Activated CD4-positive, alpha-beta T cell treated with anti-CD3 and anti-CD28 coated beads, Interleukin-2, Interleukin-4, amounts not matched to agents 100 ng/mL and 50 ng/mL, durations not matched to agents 16 hours and 8 hours (primary cell): ENCODE results near the gene SH3BGR.

Experiments used
- DNase-seq: peaks from one replicate; pipeline ENCODE4 v3.0.0-alpha.2; 2020; ENCODE audit warnings: low spot score

The SH3BGR gene

DNA sequence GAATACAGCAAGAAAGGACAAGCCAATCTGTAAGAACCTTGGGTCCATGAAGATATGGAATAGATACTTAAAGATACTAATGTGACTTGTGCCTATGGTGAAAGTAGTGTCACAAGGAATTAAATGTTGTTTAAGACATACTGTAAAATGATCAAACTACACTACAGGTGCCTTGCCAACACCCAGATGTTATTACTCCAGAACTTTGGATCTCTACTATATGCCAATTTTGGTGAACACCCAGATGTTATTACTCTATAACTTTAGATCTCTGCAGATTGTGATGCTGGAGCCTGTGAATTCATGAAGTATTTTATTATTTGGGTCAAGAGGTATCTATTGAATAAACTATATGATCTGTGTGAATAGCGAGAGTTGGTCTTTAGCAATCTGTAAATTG, 101.1 kb downstream of the SH3BGR start:
- DNase-seq: no peak

DNA sequence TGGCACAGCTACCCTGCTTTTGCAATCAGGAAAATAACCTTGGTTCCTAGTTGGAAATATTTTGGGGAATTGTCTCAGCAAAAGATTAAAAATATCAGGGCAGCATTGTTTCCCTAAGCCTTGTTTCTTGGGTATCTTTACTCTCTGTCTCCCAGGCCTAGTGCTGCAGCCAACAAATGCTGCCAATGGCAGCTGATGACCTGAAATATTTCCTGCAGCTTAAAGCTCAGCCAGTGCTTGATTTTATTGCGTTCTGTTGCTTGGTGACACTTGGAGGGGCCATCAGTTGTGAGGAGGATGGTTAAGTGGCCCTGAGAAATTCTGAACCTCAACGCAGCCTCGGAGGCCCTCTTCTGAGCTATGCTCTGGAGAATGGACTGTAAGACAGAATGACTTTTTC, 101.6 kb downstream of the SH3BGR start:
- no peak for DNase-seq

GRCh38 chr21:39555911-39556590, 104.3 kb downstream of the SH3BGR start:
- no peak for DNase-seq

DNA sequence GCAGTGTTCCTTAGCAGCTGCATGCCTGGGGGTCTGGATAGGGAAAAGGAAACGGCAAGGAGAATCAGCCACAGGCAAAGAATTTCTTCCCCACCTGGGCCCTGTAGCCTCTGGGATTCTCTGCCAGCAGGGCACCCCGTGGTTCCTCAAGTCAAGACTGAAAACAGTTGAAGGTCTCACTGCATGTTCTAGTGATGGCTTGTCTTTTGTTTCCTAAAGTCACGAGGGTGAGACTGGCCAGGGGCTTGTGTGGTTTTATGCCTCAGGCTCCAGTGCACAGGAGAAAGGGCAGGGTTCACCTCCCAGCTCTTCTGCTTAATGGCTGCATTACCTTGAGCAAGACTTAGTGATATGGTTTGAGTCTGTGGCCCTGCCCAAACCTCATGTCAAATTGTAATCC, 107.7 kb downstream of the SH3BGR start:
- DNase-seq: no peak

GRCh38 chr21:39561140-39561539, 109.4 kb downstream of the SH3BGR start:
- no peak for DNase-seq

GRCh38 chr21:39562791-39563770, 111.3 kb downstream of the SH3BGR start:
- DNase-seq: no peak

GRCh38 chr21:39564200-39564599, 112.4 kb downstream of the SH3BGR start:
- DNase-seq: no peak
